ENCODE results near the gene FNDC1. TPM values are rescaled to one million over a fixed set of nuclear protein-coding genes. Genes with fewer than 3 reads are reported as not detected.

The FNDC1 gene
- total and polyA plus RNA-seq, 2 of the 13 experiments (the other 11 are each of a cell fraction or from before 2014, with no cell fraction given): not detected

GRCh38 chr6:159157431-159157830, 11.8 kb upstream of the FNDC1 start:
- intact Hi-C loops (cut with micrococcal nuclease; ENCODE audit: unreplicated experiment) (no loop called here), in situ Hi-C loops (cut with HindIII; ENCODE audit: extremely low pct_ligation_motif_present, low pct_unique_long_range_greater_than_20kb) (no loop called here)
- no peak for ATAC-seq
- Histone ChIP-seq H3K36me3 (replicated peaks in 1 of 2; ENCODE audit: control insufficient read depth in 1 of 2, insufficient read depth in 2 of 2, low read length in 2 of 2) (no peaks in the 10 kb centered on the region), H3K27me3 (ENCODE audit: control insufficient read depth in 1 of 2, insufficient read depth in 2 of 2, low read length in 2 of 2) (peaks cover 0 to 6% of the 10 kb centered on the region in 2 experiments; a peak in 2 of 5 replicates), H3K9me3 (ENCODE audit: low read length) (peaks cover 12% of the 10 kb centered on the region), H2AFZ (ENCODE audit: low read length) (no peak overlapping the region), H3K79me2 (ENCODE audit: insufficient read depth, low read length) (no peaks in the 10 kb centered on the region), H3K4me3 (replicated peaks in 1 of 3; ENCODE audit: insufficient read depth in 1 of 3, low read depth in 2 of 3, low read length in 3 of 3) (no peak overlapping the region), H3K9ac (ENCODE audit: insufficient read depth, low read depth, low read length) (no peak overlapping the region), H3K4me1 (ENCODE audit: insufficient read depth, low read length) (no peaks in the 10 kb centered on the region), H4K20me1 (ENCODE audit: insufficient read depth, low read length) (no peaks in the 10 kb centered on the region), H3K4me2 (ENCODE audit: low read depth, low read length) (no peak overlapping the region), H3K27ac (ENCODE audit: extremely low read length, insufficient read depth, low read length) (no peak overlapping the region)
- WGBS (ENCODE audit: low lambda C conversion rate): 0% methylated on average over 2 of the region's 2 CpGs
- POLR2A ChIA-PET: no interaction called here
- no peak for FAIRE-seq
- BruUV-seq (replicated peaks): no TSS peak
- CTCF ChIA-PET (ENCODE audit: low intra/inter-chr PET ratio, low total read pairs): no interaction called here
- DNase-seq (ENCODE audit: low spot score): no peak
- no peak for TF ChIP-seq NCOA1 (CRISPR knock-in tag; IDR thresholded peaks at IDR 0.05)
- no peak for TF ChIP-seq HOXA7 (CRISPR knock-in tag; IDR thresholded peaks at IDR 0.05)
- no peak for TF ChIP-seq SAFB2 (CRISPR knock-in tag; IDR thresholded peaks at IDR 0.05; ENCODE audit: borderline replicate concordance, low read depth)
- TF ChIP-seq ZHX2 (IDR thresholded peaks at IDR 0.05; ENCODE audit: low read depth): no peak
- no peak for TF ChIP-seq ZHX2 (CRISPR knock-in tag; IDR thresholded peaks at IDR 0.05; ENCODE audit: borderline replicate concordance)
- no peak for TF ChIP-seq SALL1 (CRISPR knock-in tag; IDR thresholded peaks at IDR 0.05)
- TF ChIP-seq MED8 (CRISPR knock-in tag; IDR thresholded peaks at IDR 0.05; ENCODE audit: insufficient replicate concordance): no peak
- no peak for TF ChIP-seq PHF8 (CRISPR knock-in tag; IDR thresholded peaks at IDR 0.05)
- TF ChIP-seq POLR2AphosphoS2 (IDR thresholded peaks at IDR 0.05; ENCODE audit: low read depth, low read length): no peak
- no peak for TF ChIP-seq ZNF224 (CRISPR knock-in tag; IDR thresholded peaks at IDR 0.05)
- no peak for TF ChIP-seq TCF7L2 (IDR thresholded peaks at IDR 0.05; ENCODE audit: low read depth, low read length)
- TF ChIP-seq ZBTB14 (CRISPR knock-in tag; IDR thresholded peaks at IDR 0.05): no peak
- TF ChIP-seq MEIS1 (CRISPR knock-in tag; IDR thresholded peaks at IDR 0.05; ENCODE audit: borderline replicate concordance): no peak
- TF ChIP-seq RERE (CRISPR knock-in tag; IDR thresholded peaks at IDR 0.05; ENCODE audit: low read depth): no peak
